ENCODE results near the gene FNDC1.

FNDC1 gene

GRCh38 chr6:159262586-159262985 is 93.4 kb downstream of the FNDC1 start:
- no peak for TF ChIP-seq POLR2AphosphoS5 (IDR thresholded peaks at IDR 0.05; ENCODE audit: low read depth, low read length)
- no peak for TF ChIP-seq SIN3A (IDR thresholded peaks at IDR 0.05; ENCODE audit: borderline replicate concordance, insufficient read depth, low read length)
- TF ChIP-seq REST (IDR thresholded peaks at IDR 0.05; ENCODE audit: insufficient read depth in 1 of 2, low read depth in 2 of 2, low read length in 2 of 2) = no peak
- TF ChIP-seq FOXP2 (optimal IDR thresholded peaks at IDR 0.05; ENCODE audit: borderline replicate concordance, extremely low read depth, extremely low read length, insufficient read depth) = no peak
- no peak for TF ChIP-seq TAF1 (IDR thresholded peaks at IDR 0.05; ENCODE audit: borderline replicate concordance, insufficient read depth, low read length)

GRCh38 chr6:159267165-159267564 is 98.0 kb downstream of the FNDC1 start:
- TF ChIP-seq POLR2AphosphoS5 (IDR thresholded peaks at IDR 0.05; ENCODE audit: low read depth, low read length) = no peak
- peak; percentile 91 to 99 for TF ChIP-seq REST (IDR thresholded peaks at IDR 0.05; ENCODE audit: insufficient read depth in 1 of 2, low read depth in 2 of 2, low read length in 2 of 2)

GRCh38 chr6:159268511-159268910 is 99.3 kb downstream of the FNDC1 start:
- no peak for TF ChIP-seq FOXP2 (optimal IDR thresholded peaks at IDR 0.05; ENCODE audit: borderline replicate concordance, extremely low read depth, extremely low read length, insufficient read depth)
- no peak for TF ChIP-seq POLR2AphosphoS5 (IDR thresholded peaks at IDR 0.05; ENCODE audit: low read depth, low read length)
- no peak for TF ChIP-seq REST (IDR thresholded peaks at IDR 0.05; ENCODE audit: insufficient read depth in 1 of 2, low read depth in 2 of 2, low read length in 2 of 2)
- no peak for TF ChIP-seq TAF1 (IDR thresholded peaks at IDR 0.05; ENCODE audit: borderline replicate concordance, insufficient read depth, low read length)
- no peak for TF ChIP-seq SIN3A (IDR thresholded peaks at IDR 0.05; ENCODE audit: borderline replicate concordance, insufficient read depth, low read length)

- TF ChIP-seq FOXP2 (optimal IDR thresholded peaks at IDR 0.05; ENCODE audit: borderline replicate concordance, extremely low read depth, extremely low read length, insufficient read depth) (no peak), POLR2AphosphoS5 (IDR thresholded peaks at IDR 0.05; ENCODE audit: low read depth, low read length) (no peak), SIN3A (IDR thresholded peaks at IDR 0.05; ENCODE audit: borderline replicate concordance, insufficient read depth, low read length) (no peak), REST (IDR thresholded peaks at IDR 0.05; ENCODE audit: insufficient read depth in 1 of 2, low read depth in 2 of 2, low read length in 2 of 2) (no peak), TAF1 (IDR thresholded peaks at IDR 0.05; ENCODE audit: borderline replicate concordance, insufficient read depth, low read length) (no peak)
These were observed 102.1 kb downstream of the FNDC1 start for GRCh38 chr6:159271257-159271656.

- TF ChIP-seq REST (IDR thresholded peaks at IDR 0.05; ENCODE audit: insufficient read depth in 1 of 2, low read depth in 2 of 2, low read length in 2 of 2) = no peak
- TF ChIP-seq TAF1 (IDR thresholded peaks at IDR 0.05; ENCODE audit: borderline replicate concordance, insufficient read depth, low read length) = no peak
- no peak for TF ChIP-seq POLR2AphosphoS5 (IDR thresholded peaks at IDR 0.05; ENCODE audit: low read depth, low read length)
- TF ChIP-seq FOXP2 (optimal IDR thresholded peaks at IDR 0.05; ENCODE audit: borderline replicate concordance, extremely low read depth, extremely low read length, insufficient read depth) = no peak
- no peak for TF ChIP-seq SIN3A (IDR thresholded peaks at IDR 0.05; ENCODE audit: borderline replicate concordance, insufficient read depth, low read length)
These were observed 109.4 kb downstream of the FNDC1 start for GRCh38 chr6:159278626-159279025.

Measured in PFSK-1 (cell line).